ENCODE measurements around the gene OBP2B.

DNA sequence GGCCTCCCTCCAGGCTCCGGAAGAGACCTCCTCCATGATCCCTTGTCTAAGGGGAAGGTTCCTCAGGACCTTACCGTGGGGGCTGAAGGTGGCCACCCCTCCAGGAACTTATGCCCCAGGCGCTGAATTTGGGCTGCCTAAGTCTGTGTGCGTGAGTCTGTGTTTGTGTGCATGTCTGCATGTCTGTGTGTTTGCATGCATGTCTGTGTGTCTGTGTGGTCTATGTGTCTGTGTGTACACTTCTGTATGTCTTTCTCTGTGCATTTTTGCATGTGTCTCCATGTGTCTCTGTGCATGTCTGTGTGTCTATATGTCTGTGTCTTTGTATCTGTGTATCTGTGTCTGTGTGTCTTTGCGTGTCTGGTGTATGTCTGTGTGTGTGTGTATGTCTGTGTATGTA, 45.4 kb upstream of the OBP2B start:
- no peak for TF ChIP-seq SRSF9 (IDR thresholded peaks at IDR 0.05; ENCODE audit: borderline replicate concordance, low read depth, low read length)
- no peak for TF ChIP-seq CTCF (IDR thresholded peaks at IDR 0.05 in 2 of 3, conservative IDR thresholded peaks at IDR 0.05 in 1 of 3; ENCODE audit: insufficient read depth in 2 of 3, low read depth in 1 of 3, low read length in 3 of 3)
- no peak for TF ChIP-seq HCFC1 (IDR thresholded peaks at IDR 0.05; ENCODE audit: low read depth, low read length)
- TF ChIP-seq SRF (CRISPR knock-in tag; IDR thresholded peaks at IDR 0.05), result no peak
- TF ChIP-seq, protein P1, sequence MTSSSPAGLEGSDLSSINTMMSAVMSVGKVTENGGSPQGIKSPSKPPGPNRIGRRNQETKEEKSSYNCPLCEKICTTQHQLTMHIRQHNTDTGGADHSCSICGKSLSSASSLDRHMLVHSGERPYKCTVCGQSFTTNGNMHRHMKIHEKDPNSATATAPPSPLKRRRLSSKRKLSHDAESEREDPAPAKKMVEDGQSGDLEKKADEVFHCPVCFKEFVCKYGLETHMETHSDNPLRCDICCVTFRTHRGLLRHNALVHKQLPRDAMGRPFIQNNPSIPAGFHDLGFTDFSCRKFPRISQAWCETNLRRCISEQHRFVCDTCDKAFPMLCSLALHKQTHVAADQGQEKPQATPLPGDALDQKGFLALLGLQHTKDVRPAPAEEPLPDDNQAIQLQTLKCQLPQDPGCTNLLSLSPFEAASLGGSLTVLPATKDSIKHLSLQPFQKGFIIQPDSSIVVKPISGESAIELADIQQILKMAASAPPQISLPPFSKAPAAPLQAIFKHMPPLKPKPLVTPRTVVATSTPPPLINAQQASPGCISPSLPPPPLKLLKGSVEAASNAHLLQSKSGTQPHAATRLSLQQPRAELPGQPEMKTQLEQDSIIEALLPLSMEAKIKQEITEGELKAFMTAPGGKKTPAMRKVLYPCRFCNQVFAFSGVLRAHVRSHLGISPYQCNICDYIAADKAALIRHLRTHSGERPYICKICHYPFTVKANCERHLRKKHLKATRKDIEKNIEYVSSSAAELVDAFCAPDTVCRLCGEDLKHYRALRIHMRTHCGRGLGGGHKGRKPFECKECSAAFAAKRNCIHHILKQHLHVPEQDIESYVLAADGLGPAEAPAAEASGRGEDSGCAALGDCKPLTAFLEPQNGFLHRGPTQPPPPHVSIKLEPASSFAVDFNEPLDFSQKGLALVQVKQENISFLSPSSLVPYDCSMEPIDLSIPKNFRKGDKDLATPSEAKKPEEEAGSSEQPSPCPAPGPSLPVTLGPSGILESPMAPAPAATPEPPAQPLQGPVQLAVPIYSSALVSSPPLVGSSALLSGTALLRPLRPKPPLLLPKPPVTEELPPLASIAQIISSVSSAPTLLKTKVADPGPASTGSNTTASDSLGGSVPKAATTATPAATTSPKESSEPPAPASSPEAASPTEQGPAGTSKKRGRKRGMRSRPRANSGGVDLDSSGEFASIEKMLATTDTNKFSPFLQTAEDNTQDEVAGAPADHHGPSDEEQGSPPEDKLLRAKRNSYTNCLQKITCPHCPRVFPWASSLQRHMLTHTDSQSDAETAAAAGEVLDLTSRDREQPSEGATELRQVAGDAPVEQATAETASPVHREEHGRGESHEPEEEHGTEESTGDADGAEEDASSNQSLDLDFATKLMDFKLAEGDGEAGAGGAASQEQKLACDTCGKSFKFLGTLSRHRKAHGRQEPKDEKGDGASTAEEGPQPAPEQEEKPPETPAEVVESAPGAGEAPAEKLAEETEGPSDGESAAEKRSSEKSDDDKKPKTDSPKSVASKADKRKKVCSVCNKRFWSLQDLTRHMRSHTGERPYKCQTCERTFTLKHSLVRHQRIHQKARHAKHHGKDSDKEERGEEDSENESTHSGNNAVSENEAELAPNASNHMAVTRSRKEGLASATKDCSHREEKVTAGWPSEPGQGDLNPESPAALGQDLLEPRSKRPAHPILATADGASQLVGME (CRISPR knock-in tag; IDR thresholded peaks at IDR 0.05), result no peak
- TF ChIP-seq BMI1 (IDR thresholded peaks at IDR 0.05; ENCODE audit: low read length), result no peak
- no peak for TF ChIP-seq RFX5 (IDR thresholded peaks at IDR 0.05; ENCODE audit: low read depth, low read length)
- TF ChIP-seq NCOR1 (IDR thresholded peaks at IDR 0.05), result no peak
- no peak for TF ChIP-seq POLR2AphosphoS5 (IDR thresholded peaks at IDR 0.05; ENCODE audit: control insufficient read depth, insufficient read depth, low read depth, low read length)

Measured in K562 (cell line).